H1 (cell line): ENCODE measurements around the gene AGBL1. TPM values are rescaled to one million over a fixed set of nuclear protein-coding genes. Genes with fewer than 3 reads are reported as not detected.
A peak's percentile ranks its signal among the peaks of the same experiment; 100 is the strongest.
"Not testable (repeated sequence)": the region's sequence is repeated elsewhere in the genome, so short reads cannot be mapped to it uniquely, and the experiment has no call there.

Source experiments
- CTCF ChIA-PET: fragments of 300-600 bp; sonication (Branson Sonifier 250); formaldehyde crosslinking; loops from one replicate; lab custom pipeline; 2021; ENCODE audit not compliant: partially characterized antibody; lab: Charles Lee
- POLR2A ChIA-PET: fragments of 300-600 bp; sonication (Branson Sonifier 250); formaldehyde crosslinking; loops from one replicate; lab custom pipeline; 2021; ENCODE audit warnings: inconsistent platforms; ENCODE audit not compliant: partially characterized antibody; lab: Charles Lee
- DNase-seq, 2 experiments: peaks; one replicate each; pipeline versions ENCODE4 v3.0.0 to v3.0.0-alpha.2; 2010 to 2022; ENCODE audit warnings: low spot score in 2 of 2, low read depth in 1 of 2, mixed read lengths in 1 of 2
- FAIRE-seq: peaks from 2 replicates; lab custom pipeline; 2011; peaks lifted over from hg19 to GRCh38; lab: Jason Lieb, UNC
- H2AFZ ChIP-seq: 2 replicates; pipeline ENCODE4 v1.8.1; 2012; ENCODE audit warnings: low read length, inconsistent platforms
- H2AK5ac ChIP-seq: 2 replicates; pipeline ENCODE4 v1.6.1; 2013; ENCODE audit warnings: low read depth, low read length
- H2BK120ac ChIP-seq: replicated peaks from 2 replicates; pipeline ENCODE3; 2013; ENCODE audit warnings: low read depth, low read length, inconsistent platforms
- H2BK12ac ChIP-seq: 2 replicates; pipeline ENCODE4 v1.6.1; 2013; ENCODE audit warnings: low read depth, low read length
- H2BK15ac ChIP-seq: 2 replicates; pipeline ENCODE4 v1.6.1; 2013; ENCODE audit warnings: low read length
- H2BK20ac ChIP-seq: 2 replicates; pipeline ENCODE4 v1.6.1; 2013; ENCODE audit warnings: low read length
- H2BK5ac ChIP-seq: 2 replicates; pipeline ENCODE4 v1.6.1; 2013; ENCODE audit warnings: low read depth, low read length
- H3K14ac ChIP-seq: 2 replicates; pipeline ENCODE4 v1.6.1; 2013; ENCODE audit warnings: inconsistent platforms; ENCODE audit not compliant: insufficient read length
- H3K18ac ChIP-seq: 2 replicates; pipeline ENCODE4 v1.6.1; 2013; ENCODE audit warnings: low read length; ENCODE audit errors: extremely low read depth
- H3K23ac ChIP-seq: 2 replicates; pipeline ENCODE4 v1.6.1; 2013; ENCODE audit warnings: inconsistent platforms; ENCODE audit not compliant: insufficient read length
- H3K23me2 ChIP-seq: 2 replicates; pipeline ENCODE4 v1.6.1; 2013; ENCODE audit warnings: low read depth, low read length
- H3K27ac ChIP-seq: 2 replicates; pipeline ENCODE4 v1.6.1; 2011; ENCODE audit warnings: low read depth, low read length, inconsistent platforms
- H3K27me3 ChIP-seq, 4 experiments: replicated peaks in 1 of 4; 1 replicate in 1 of 4; 2 replicates in 3 of 4; pipeline versions ENCODE4 v1.6.1 to v1.8.1; 2011 to 2013; ENCODE audit warnings: low read length in 3 of 4, mild to moderate bottlenecking in 3 of 4, inconsistent platforms in 2 of 4, mixed read lengths in 2 of 4, moderate library complexity in 1 of 4; ENCODE audit not compliant: control insufficient read depth in 3 of 4, insufficient read depth in 3 of 4; ENCODE audit errors: extremely low read depth in 1 of 4
- H3K36me3 ChIP-seq, 4 experiments: 2 replicates each; pipeline versions ENCODE4 v1.6.1 to v1.8.1; 2011 to 2013; ENCODE audit warnings: mild to moderate bottlenecking in 4 of 4, low read length in 3 of 4, moderate library complexity in 2 of 4, control low read depth in 1 of 4, inconsistent platforms in 1 of 4; ENCODE audit not compliant: insufficient read depth in 4 of 4, control insufficient read depth in 2 of 4
- H3K4ac ChIP-seq: replicated peaks from 2 replicates; pipeline ENCODE3; 2013; ENCODE audit warnings: low read length, low read depth, mixed read lengths, inconsistent platforms; ENCODE audit not compliant: insufficient read length
- H3K4me1 ChIP-seq, 4 experiments: replicated peaks in 1 of 4; 1 replicate in 1 of 4; 2 replicates in 3 of 4; pipeline versions ENCODE4 v1.6.1 to v1.8.1; 2011 to 2013; ENCODE audit warnings: low read length in 3 of 4, inconsistent platforms in 2 of 4, mixed read lengths in 1 of 4; ENCODE audit not compliant: insufficient read depth in 4 of 4, control insufficient read depth in 3 of 4
- H3K4me2 ChIP-seq, 2 experiments: 2 replicates each; pipeline versions ENCODE4 v1.6.1 to v1.8.1; 2011 to 2013; ENCODE audit warnings: low read depth in 2 of 2, low read length in 2 of 2, control low read depth in 1 of 2, inconsistent platforms in 1 of 2, mild to moderate bottlenecking in 1 of 2; ENCODE audit not compliant: insufficient read depth in 1 of 2
- H3K4me3 ChIP-seq, 4 experiments: fragments of 200-600, 300-600 bp in 1 of 4; sonication (generic), shearing (Covaris generic), sonication (Bioruptor Twin) in 1 of 4; 2 replicates each; pipeline versions ENCODE4 v1.5.1 to v1.8.1; 2011 to 2016; ENCODE audit warnings: low read length in 4 of 4, low read depth in 3 of 4, control low read depth in 2 of 4, inconsistent platforms in 2 of 4, mild to moderate bottlenecking in 2 of 4, mixed read lengths in 1 of 4, moderate library complexity in 1 of 4; ENCODE audit not compliant: insufficient read depth in 2 of 4; ENCODE audit errors: extremely low read depth in 1 of 4
- H3K56ac ChIP-seq: replicated peaks from 2 replicates; pipeline ENCODE3; 2013; ENCODE audit warnings: low read depth, mild to moderate bottlenecking, mixed read lengths, low read length, inconsistent platforms; ENCODE audit not compliant: insufficient read length
- H3K79me1 ChIP-seq: 2 replicates; pipeline ENCODE4 v1.6.1; 2013; ENCODE audit warnings: low read depth, low read length, control low read depth
- H3K79me2 ChIP-seq, 2 experiments: 2 replicates each; pipeline versions ENCODE4 v1.6.1 to v1.8.1; 2012 to 2013; ENCODE audit warnings: low read length in 2 of 2, mild to moderate bottlenecking in 2 of 2, inconsistent platforms in 1 of 2; ENCODE audit not compliant: insufficient read depth in 2 of 2, control insufficient read depth in 1 of 2
- H3K9ac ChIP-seq, 4 experiments: replicated peaks in 1 of 4; 1 replicate in 1 of 4; 2 replicates in 3 of 4; pipeline versions ENCODE4 v1.6.1 to v1.8.1; 2011 to 2013; ENCODE audit warnings: low read depth in 3 of 4, low read length in 3 of 4, control low read depth in 2 of 4, mild to moderate bottlenecking in 2 of 4, moderate library complexity in 2 of 4, inconsistent platforms in 1 of 4; ENCODE audit errors: extremely low read depth in 1 of 4
- H3K9me3 ChIP-seq, 2 experiments: 2 replicates each; pipeline versions ENCODE4 v1.6.1 to v1.8.1; 2012 to 2013; ENCODE audit warnings: mild to moderate bottlenecking in 2 of 2, moderate library complexity in 2 of 2, control low read depth in 1 of 2, inconsistent platforms in 1 of 2, low read depth in 1 of 2, low read length in 1 of 2, mixed read lengths in 1 of 2; ENCODE audit not compliant: insufficient read depth in 2 of 2
- H4K20me1 ChIP-seq, 2 experiments: replicated peaks in 1 of 2; 2 replicates each; pipeline versions ENCODE3 to v1.8.1; 2011 to 2013; ENCODE audit warnings: inconsistent platforms in 2 of 2, low read length in 2 of 2, mild to moderate bottlenecking in 1 of 2; ENCODE audit not compliant: insufficient read depth in 2 of 2, control insufficient read depth in 1 of 2
- H4K5ac ChIP-seq: 2 replicates; pipeline ENCODE4 v1.6.1; 2013; ENCODE audit warnings: low read length, low read depth, mixed read lengths, inconsistent platforms; ENCODE audit not compliant: insufficient read length
- H4K8ac ChIP-seq: 2 replicates; pipeline ENCODE4 v1.8.0; 2013; ENCODE audit warnings: mild to moderate bottlenecking, moderate library complexity, low read length, inconsistent platforms; ENCODE audit not compliant: insufficient read depth; ENCODE audit errors: extremely low read depth
- H4K91ac ChIP-seq: replicated peaks from 2 replicates; pipeline ENCODE3; 2013; ENCODE audit warnings: low read length, mixed read lengths, inconsistent platforms; ENCODE audit not compliant: insufficient read length
- WGBS, 2 experiments: shearing (Covaris generic) in 1 of 2; methylation state at CpG; one replicate each; pipeline versions ENCODE4 v1.1.6 to v1.1.7; 2013 to 2015; ENCODE audit warnings: low lambda C conversion rate in 2 of 2, mixed read lengths in 2 of 2, inconsistent platforms in 1 of 2, low coverage in 1 of 2, missing lambda C conversion rate in 1 of 2; ENCODE audit not compliant: insufficient replicate concordance in 2 of 2, insufficient coverage in 1 of 2, insufficient read length in 1 of 2; ENCODE audit errors: extremely low coverage in 1 of 2, missing lambda C conversion rate in 1 of 2; 5-methylcytosine and 5-hydroxymethylcytosine counted together
- polyA plus RNA-seq, 7 experiments: library from polyadenylated mRNA; depleted of rRNA in 3 of 7; stranded (reverse) in 5 of 7; unstranded in 2 of 7; fragments of >200 nt in 5 of 7; fragments of 200-250 nt in 2 of 7; gene quantifications; 1 replicate in 5 of 7; 2 replicates in 1 of 7; 4 replicates in 1 of 7; pipeline versions ENCODE4 v1.2.1 to v1.2.3, GENCODE V29; 2011 to 2013; ENCODE audit warnings: missing spikeins in 2 of 7, mixed read lengths in 2 of 7
- total RNA-seq: library from RNA; stranded (reverse); fragmentation: NEBNext Ultra II Directional; extraction: Animal tissue kit (Norgen Biotek cat#: 25700); gene quantifications from 2 replicates; pipeline ENCODE4 v1.2.1, GENCODE V29; 2021

The AGBL1 gene
- total and polyA plus RNA-seq, 2 of the 8 experiments (the other 6 are each of a cell fraction or from before 2014, with no cell fraction given) = not detected

- H2BK5ac ChIP-seq, H2BK15ac ChIP-seq, H3K4me1 ChIP-seq, H3K18ac ChIP-seq, H2BK20ac ChIP-seq, H3K4me3 ChIP-seq, CTCF ChIA-PET, H2BK12ac ChIP-seq, H2BK120ac ChIP-seq, H3K56ac ChIP-seq, H3K14ac ChIP-seq, H3K23me2 ChIP-seq, H3K27ac ChIP-seq, H2AFZ ChIP-seq, H3K27me3 ChIP-seq, H3K9ac ChIP-seq, H3K36me3 ChIP-seq, H4K20me1 ChIP-seq, H4K5ac ChIP-seq, H4K8ac ChIP-seq, H3K4ac ChIP-seq, H3K79me1 ChIP-seq, H4K91ac ChIP-seq, POLR2A ChIA-PET, H3K9me3 ChIP-seq, FAIRE-seq, H2AK5ac ChIP-seq, H3K79me2 ChIP-seq, H3K23ac ChIP-seq: not testable (repeated sequence)
- WGBS, 2 experiments = 87% methylated on average over 12 of the region's 26 CpGs; no CpG with 5 or more reads in 1 of the 2 experiments
- H3K4me2 ChIP-seq = peak overlapping the region in 1 of 2 experiments; percentile 31; a peak in 1 of 4 replicates
- peak in 1 of 2 experiments; percentile 54 for DNase-seq
Measured at GRCh38 chr15:86528094-86528493, 448.4 kb downstream of the AGBL1 start.
